HG03025 (cell line): ENCODE measurements around the gene SP3.

Experiments used
- ATAC-seq: cut with Tn5 transposase; IDR thresholded peaks from one replicate; pipeline ENCODE4 v1.9.1; 2021; ENCODE audit warnings: mild to moderate bottlenecking, moderate library complexity; ENCODE audit not compliant: unreplicated experiment, low FRiP score

The SP3 gene

GRCh38 chr2:173948842-173949241 lies 16.3 kb downstream of the SP3 start:
- no peak for ATAC-seq

GRCh38 chr2:173948198-173948597 lies 17.0 kb downstream of the SP3 start:
- no peak for ATAC-seq

- ATAC-seq, result no peak
Observed at GRCh38 chr2:173947131-173947530, 18.0 kb downstream of the SP3 start.

GRCh38 chr2:173943738-173944137 lies 21.4 kb downstream of the SP3 start:
- ATAC-seq, result no peak

- ATAC-seq, result no peak
Observed at GRCh38 chr2:173942861-173943523, 22.2 kb downstream of the SP3 start.

- no peak for ATAC-seq
Observed at GRCh38 chr2:173941567-173941966, 23.6 kb downstream of the SP3 start.

GRCh38 chr2:173940208-173941020 lies 24.8 kb downstream of the SP3 start:
- ATAC-seq, result no peak

- ATAC-seq, result no peak
Observed at GRCh38 chr2:173938700-173939384, 26.3 kb downstream of the SP3 start.

- ATAC-seq, result no peak
Observed at GRCh38 chr2:173935305-173935704, 29.9 kb downstream of the SP3 start.

- no peak for ATAC-seq
Observed at GRCh38 chr2:173934895-173935294, 30.3 kb downstream of the SP3 start.

- ATAC-seq, result no peak
Observed at GRCh38 chr2:173931751-173932150, 33.4 kb downstream of the SP3 start.

- no peak for ATAC-seq
Observed at GRCh38 chr2:173929441-173929840, 35.7 kb downstream of the SP3 start.

GRCh38 chr2:173926875-173927274 lies 38.3 kb downstream of the SP3 start:
- no peak for ATAC-seq

GRCh38 chr2:173924285-173924684 lies 40.9 kb downstream of the SP3 start:
- ATAC-seq, result no peak

GRCh38 chr2:173922760-173923159 lies 42.4 kb downstream of the SP3 start:
- ATAC-seq, result no peak

GRCh38 chr2:173922068-173922467 lies 43.1 kb downstream of the SP3 start:
- no peak for ATAC-seq

GRCh38 chr2:173914055-173914927 lies 50.9 kb downstream of the SP3 start:
- ATAC-seq, result no peak

- no peak for ATAC-seq
Observed at GRCh38 chr2:173909846-173910245, 55.3 kb downstream of the SP3 start.

- ATAC-seq, result no peak
Observed at GRCh38 chr2:173906626-173907025, 58.5 kb downstream of the SP3 start.

- ATAC-seq, result no peak
Observed at GRCh38 chr2:173903601-173904394, 61.4 kb downstream of the SP3 start.
